NCI-H1092 (cell line): ENCODE results near the gene GRIA4.

Experiments used
- DNase-seq: peaks from one replicate; lab custom pipeline; 2025; lab: John Stamatoyannopoulos, UW

GRIA4 gene

DNA sequence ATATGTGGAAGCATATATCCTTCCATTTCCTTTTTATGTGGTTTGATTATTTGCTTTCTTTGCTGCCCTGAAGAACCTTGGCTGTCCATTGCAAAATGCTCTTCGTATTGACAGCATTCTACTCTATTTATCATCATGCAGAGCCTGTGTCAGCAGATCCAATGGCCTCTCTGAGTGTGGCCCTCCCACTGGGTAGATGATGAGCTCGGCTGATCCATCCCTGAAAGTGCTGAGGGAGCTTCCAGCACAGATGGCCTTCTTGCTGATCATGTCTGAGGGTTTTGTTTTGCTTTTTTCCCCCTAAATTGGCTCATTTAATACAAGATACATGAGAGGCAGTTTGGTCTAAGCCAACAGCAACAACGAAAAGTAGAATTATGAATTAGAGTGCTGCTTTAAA is 181.0 kb downstream of the GRIA4 start:
- no peak for DNase-seq

DNA sequence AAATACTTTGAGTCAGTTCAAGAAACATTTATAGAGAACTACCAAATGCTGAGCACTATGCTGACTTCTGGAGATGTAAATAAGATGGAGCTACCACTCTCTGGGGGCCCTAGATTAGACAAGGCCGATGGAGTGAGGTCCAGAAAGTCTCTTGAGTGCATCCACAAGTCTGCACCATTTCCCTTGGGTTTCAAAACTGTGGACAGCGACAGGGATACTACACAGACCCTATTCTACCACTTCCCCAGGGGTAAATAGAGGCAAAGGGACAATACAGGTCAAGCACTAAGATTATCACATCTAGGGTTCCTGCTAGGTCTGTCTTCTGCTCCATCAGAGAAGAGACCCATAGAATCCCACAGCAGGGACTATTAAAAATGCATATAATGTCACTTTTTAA is 183.2 kb downstream of the GRIA4 start:
- no peak for DNase-seq

GRCh38 chr11:105799263-105799662 is 189.4 kb downstream of the GRIA4 start:
- no peak for DNase-seq

DNA sequence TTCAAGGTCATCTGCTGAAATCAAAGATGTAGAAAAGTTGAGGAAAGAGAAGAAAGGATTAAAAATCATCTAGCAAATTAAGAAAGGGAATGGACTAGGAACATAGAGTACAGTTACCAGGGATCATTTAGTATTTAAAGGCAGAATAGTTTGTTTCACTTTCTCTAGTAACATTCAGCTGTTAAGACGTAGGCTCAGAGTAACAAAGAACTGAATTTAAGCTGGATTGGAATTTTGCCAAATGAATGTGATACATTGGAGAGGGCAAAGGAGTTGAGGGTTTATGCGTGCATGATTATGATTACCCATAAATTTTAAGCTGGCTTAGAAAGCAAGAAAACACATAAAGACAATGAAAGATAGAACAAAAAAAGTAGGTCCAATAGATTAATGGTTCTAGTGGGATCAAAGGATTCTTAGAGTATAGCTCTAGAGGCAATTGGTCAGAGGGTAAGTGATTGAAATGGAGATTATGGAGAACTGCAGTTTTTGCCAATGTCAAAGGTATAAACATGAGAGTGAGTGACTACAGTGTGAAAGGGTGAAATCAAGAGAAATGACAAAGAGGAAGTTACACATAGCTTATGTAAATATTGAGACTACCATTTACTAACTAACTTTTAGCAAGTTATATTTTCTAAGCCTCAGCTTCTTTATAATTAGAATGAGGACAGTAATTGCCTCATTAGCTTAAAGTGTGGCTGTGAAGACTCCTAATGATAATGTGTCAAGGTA is 190.0 kb downstream of the GRIA4 start:
- no peak for DNase-seq

GRCh38 chr11:105802390-105802789 is 192.5 kb downstream of the GRIA4 start:
- no peak for DNase-seq

GRCh38 chr11:105811242-105811641 is 201.4 kb downstream of the GRIA4 start:
- DNase-seq, result no peak

DNA sequence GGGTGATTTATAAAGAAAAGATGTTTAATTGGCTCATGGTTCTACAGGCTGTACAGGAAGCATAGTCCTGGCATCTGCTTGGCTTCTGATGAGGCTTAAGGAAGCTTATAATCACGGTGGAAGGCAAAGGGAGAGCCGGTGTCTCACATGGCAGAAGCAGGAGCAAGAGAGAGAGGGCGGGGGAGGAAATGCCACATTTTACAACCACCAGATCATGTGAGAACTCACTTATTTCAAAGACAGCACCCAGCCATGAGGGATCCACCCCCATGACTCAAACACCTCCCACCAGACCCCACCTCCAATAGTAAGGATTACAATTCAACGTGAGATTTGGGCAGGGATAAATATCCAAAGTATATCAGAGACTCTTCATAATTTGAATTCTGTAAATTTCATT is 211.5 kb downstream of the GRIA4 start:
- DNase-seq, result no peak

DNA sequence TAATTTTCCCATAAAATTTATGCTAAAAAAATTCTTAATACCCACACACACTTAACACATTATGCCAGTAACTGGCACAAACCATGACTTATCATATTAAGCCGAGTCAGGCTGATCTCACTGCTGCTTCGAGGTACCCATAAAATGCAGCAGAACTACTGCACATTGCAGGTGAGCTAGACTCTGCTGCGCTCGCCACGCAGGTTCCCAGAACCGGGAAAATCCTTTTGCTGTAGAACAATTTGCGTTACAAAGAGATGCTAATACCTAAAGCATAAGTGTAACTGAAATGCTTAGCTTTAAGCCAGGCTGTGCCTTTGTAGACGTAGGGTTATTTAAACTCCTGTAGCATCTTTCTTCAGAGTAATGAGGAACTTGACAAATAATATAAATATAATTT is 211.9 kb downstream of the GRIA4 start:
- no peak for DNase-seq

DNA sequence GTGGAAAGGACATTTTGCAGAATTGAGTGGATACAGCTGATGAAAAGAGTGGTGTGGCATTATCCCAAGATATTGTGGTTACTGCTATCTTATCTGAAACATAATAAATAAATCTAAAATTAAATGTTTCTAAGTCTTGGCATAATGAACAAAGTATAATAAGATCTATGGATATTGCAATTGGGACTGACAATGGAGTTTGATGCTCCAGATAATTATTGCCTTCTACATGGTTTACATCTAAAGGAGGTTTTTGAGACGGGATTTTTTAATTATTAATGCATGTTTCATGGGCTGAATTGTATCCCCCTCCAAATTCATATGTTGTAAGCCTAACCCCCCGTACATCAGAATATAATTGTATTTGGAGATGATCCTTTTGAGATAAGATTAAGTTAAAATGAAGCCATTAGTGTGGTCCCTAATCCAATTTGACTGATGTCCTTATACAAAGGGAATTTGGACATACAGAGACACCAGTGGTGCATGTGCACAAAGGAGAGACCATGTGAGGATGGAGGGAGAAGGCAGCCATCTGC is 213.7 kb downstream of the GRIA4 start:
- no peak for DNase-seq

- DNase-seq, result no peak
Observed at GRCh38 chr11:105824457-105825013, 214.7 kb downstream of the GRIA4 start.

- no peak for DNase-seq
Observed at GRCh38 chr11:105825141-105825540, 215.3 kb downstream of the GRIA4 start.

GRCh38 chr11:105827906-105828305 is 218.0 kb downstream of the GRIA4 start:
- no peak for DNase-seq

GRCh38 chr11:105829084-105829483 is 219.2 kb downstream of the GRIA4 start:
- DNase-seq, result no peak

DNA sequence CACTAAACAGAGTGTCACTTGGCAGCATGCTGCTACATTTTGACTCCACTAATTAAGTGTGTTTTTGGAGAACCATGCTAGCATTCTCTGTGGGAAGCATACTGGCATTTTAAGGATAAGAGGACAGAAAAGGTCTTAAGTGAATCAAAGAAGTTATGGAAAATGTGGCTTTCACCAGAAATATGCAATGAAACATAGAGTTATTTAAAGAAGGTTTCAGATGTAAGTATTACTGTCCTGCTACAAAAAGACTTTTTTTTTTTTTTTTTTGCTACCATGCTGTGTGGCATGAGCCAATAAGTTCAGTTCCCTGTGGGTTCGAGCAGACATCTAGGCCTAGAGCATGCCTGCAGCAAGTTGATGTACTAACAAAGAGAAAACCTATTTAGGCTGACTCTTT is 224.6 kb downstream of the GRIA4 start:
- DNase-seq, result no peak

- DNase-seq, result no peak
Observed at GRCh38 chr11:105838668-105839384, 229.0 kb downstream of the GRIA4 start.

DNA sequence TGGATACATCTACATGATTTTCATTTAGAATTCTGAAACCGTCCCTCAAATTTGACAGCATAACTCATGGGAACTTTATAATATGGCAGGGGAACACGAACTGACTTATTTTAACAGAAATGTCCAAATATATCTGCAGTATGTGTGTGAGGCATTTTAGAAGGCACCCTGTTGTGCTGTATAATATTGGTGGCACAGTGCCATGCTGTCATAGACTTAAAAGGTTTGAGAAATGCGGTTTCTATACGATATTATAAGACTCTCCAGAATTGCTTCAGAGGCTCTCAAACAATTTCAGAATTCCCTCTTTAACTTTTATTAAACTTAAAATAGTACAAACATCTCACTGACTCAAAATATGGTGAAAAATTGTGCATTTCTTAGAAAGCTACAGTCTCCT is 230.5 kb downstream of the GRIA4 start:
- no peak for DNase-seq

DNA sequence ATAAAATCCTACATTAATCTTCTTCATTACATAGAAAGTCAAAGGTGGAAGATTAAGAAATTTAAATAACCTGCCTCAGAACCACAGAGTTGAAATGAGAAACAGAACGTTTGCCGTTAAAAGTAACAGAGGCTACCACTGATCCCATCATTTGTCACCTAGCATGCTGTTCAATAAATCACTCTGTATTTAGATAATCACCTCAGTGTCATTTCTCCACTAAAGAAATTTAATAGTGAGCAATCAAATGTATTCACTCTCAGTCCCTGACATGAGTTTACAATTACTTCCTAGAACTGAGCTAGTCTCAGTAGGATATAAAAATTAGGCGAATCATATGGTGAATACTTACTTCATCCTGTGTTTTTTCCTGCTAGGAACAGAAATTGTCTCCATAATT is 242.5 kb downstream of the GRIA4 start:
- no peak for DNase-seq

DNA sequence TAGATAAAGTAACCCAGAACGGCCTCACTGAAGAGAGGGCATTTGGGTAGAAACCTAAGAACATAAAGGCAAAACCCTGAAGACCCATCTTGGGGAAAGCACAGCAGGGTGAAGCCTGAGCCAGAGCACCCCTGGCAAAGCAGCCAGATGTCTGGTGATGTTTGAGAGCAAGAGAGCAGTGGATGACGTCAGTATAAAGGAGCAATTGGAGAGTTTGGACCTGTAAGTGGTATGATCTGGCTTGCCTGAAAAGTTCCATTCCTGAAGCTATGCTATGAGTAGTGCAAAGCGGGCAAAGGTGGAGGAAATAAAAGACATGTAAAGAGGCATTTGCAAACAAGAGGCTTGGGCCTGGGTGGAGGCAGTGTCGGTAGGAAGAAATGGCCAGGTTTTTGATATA is 244.4 kb downstream of the GRIA4 start:
- DNase-seq, result no peak

DNA sequence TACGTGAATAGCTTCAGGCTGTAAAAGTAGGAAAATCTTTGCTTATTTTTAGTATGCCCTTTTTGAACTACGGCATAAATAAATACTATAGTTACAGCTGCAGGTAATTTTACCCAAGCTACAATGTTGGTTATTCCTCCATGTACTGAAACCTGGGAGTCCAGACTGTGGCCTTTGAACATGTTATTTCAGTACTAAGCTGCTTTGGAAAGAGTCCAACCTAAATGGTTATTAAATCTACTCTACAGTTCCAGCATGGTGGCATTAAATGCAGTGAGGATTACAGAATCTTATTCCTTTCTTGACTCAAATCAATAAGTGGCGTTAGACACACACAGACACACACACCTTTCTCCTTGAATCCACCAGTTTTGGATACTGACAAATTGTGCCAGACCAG is 247.1 kb downstream of the GRIA4 start:
- no peak for DNase-seq

DNA sequence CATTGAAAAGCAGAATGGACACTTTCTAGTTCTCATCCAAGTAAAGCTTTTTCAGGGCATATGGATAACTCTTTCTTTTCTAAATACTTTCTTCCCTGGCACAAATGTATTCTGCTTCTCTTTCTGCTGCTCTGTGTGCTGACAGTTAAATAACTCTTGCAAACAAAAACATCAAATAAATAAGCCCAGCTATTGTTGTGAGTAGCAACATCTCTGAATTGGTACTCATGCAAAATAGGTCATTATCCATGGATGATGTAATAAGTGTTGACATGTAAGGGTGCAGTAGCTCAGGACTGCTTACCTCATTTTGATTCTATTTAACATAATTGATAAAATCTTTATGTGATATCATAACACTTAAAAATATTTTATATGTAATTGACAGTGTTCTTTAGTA is 247.9 kb downstream of the GRIA4 start:
- no peak for DNase-seq

GRCh38 chr11:105858841-105859240 is 249.0 kb downstream of the GRIA4 start:
- no peak for DNase-seq

- DNase-seq, result no peak
Observed at GRCh38 chr11:105860105-105860504, 250.2 kb downstream of the GRIA4 start.

DNA sequence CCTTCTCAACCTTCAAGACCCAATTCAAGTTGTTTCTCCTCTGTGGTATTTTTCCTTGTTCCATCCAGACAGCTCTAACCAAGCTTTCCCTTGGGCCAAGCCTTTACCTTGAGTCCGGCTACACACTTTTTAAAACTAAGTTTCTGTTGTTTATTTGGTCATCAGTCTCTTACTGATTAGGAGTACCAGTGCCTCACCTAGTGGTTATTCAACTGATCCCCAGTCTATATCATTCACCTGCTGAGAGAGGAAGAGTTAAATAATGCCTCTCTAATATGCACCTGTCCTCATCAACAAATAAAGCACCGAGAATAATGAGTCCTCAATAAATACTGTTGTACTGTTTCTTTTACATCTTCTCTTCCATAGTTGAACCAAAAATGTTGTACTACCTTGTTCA is 251.4 kb downstream of the GRIA4 start:
- DNase-seq, result no peak
